ENCODE measurements around the gene CRYM.
A peak's percentile ranks its signal among the peaks of the same experiment; 100 is the strongest.

Gene CRYM

DNA sequence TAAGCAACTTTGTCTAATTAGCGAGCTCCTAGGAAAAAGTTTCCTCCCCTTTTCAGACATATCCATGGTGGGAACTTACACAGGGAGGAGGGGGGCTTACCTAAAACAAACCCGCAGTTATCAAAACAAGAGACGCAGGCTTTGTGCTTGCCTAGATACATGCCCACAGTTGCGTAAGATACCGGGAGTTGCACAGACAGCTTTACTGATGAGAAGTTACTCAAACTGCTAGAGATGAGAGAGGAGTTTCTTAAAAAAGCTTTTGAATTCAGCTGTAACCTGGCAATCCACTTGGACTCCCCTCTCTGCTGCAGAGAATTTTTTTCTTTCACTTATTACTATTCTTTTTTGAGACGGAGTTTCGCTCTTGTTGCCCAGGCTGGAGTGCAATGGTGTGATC is 59.9 kb downstream of the CRYM start:
- Mint-ChIP-seq H3K4me3 (no peak overlapping the region), H3K27me3 (ENCODE audit: low read depth, poor library complexity) (peaks cover 9% of the 10 kb centered on the region), H3K9me3 (peaks cover 11% of the 10 kb centered on the region), H3K36me3 (ENCODE audit: low read depth) (peaks cover 4% of the 10 kb centered on the region), H3K27ac (peak overlapping the region; percentile 82), H3K4me1 (peaks cover 46% of the 10 kb centered on the region)
- TF ChIP-seq, protein P1, sequence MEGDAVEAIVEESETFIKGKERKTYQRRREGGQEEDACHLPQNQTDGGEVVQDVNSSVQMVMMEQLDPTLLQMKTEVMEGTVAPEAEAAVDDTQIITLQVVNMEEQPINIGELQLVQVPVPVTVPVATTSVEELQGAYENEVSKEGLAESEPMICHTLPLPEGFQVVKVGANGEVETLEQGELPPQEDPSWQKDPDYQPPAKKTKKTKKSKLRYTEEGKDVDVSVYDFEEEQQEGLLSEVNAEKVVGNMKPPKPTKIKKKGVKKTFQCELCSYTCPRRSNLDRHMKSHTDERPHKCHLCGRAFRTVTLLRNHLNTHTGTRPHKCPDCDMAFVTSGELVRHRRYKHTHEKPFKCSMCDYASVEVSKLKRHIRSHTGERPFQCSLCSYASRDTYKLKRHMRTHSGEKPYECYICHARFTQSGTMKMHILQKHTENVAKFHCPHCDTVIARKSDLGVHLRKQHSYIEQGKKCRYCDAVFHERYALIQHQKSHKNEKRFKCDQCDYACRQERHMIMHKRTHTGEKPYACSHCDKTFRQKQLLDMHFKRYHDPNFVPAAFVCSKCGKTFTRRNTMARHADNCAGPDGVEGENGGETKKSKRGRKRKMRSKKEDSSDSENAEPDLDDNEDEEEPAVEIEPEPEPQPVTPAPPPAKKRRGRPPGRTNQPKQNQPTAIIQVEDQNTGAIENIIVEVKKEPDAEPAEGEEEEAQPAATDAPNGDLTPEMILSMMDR (IDR thresholded peaks at IDR 0.05): no peak
- DNase-seq: no peak

DNA sequence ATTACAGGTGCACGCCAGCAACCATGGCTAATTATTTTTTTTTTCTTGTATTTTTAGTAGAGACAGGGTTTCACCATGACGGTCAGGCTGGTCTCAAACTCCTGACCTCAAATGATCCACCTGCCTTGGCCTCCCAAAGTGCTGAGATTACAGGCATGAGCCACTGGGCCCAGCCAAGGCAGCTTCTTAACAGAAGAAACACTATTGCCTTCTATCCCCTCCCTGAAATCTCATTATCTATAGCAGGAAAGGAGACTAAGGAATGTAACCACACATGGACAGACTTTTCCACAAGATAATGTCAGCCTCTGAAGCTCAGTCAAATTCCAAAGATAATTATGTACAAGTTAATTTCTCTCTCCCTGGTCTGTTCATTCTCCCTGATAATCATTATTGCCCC is 61.0 kb downstream of the CRYM start:
- Mint-ChIP-seq H3K9me3 (peaks cover 11% of the 10 kb centered on the region), H3K27ac (no peak overlapping the region), H3K4me1 (peaks cover 36% of the 10 kb centered on the region), H3K27me3 (ENCODE audit: low read depth, poor library complexity) (peaks cover 9% of the 10 kb centered on the region), H3K4me3 (no peak overlapping the region), H3K36me3 (ENCODE audit: low read depth) (peaks cover 4% of the 10 kb centered on the region)
- no peak for DNase-seq
- TF ChIP-seq, protein P1 (IDR thresholded peaks at IDR 0.05): no peak

DNA sequence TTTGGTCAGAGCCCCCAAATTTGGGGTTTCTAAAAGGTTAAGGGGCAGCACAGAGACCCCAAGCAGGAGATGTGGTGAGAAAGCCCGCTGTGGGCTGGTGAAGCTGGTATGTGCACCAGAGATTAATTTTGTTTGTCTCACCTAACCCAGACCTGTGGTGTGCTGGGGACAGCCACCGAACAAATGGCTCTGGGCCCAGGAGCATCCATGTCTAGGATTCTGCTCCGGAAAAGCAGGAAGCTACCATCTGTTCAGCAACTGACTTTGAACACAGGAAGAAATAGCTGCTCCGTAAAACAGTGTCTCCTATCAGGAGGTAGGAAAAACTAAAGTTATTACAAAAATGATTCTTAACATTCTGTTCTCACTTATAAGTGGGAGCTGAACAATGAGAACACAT is 64.0 kb downstream of the CRYM start:
- peak overlapping the region; percentile 15 for H3K4me3 Mint-ChIP-seq
- no peaks in the 10 kb centered on the region for H3K36me3 Mint-ChIP-seq (ENCODE audit: low read depth)
- H3K9me3 Mint-ChIP-seq: no peaks in the 10 kb centered on the region
- H3K4me1 Mint-ChIP-seq: peaks cover 25% of the 10 kb centered on the region
- H3K27ac Mint-ChIP-seq: no peak overlapping the region
- TF ChIP-seq, protein P1 (IDR thresholded peaks at IDR 0.05): no peak
- H3K27me3 Mint-ChIP-seq (ENCODE audit: low read depth, poor library complexity): peaks cover 14% of the 10 kb centered on the region
- DNase-seq: no peak

DNA sequence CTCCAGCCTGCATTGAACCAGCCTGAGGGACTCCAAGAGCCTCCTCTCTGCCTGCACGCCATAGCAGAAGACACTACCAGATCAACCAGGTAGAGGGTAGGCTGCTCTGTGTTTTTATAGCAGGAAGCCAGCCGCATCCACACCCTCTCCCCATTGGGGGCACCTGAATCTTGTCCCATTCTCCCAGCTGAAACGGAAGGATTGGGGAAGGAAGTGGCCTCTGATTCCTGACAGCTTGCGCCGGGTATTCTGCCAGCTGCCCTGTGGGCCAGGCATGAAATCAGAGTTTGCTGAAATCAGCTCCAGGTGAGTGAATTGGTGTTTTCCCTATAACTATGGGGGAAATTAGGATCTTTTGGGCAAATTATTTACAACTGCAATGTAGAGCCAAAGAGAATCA is 66.6 kb downstream of the CRYM start, which contains the start of gene ZP2:
TSS of gene ZP2 (minus strand) at position 89 of the 400 bp plus-strand sequence. CDS start at position 62, 27 bp downstream.
- TF ChIP-seq, protein P1 (IDR thresholded peaks at IDR 0.05): no peak
- no peak for DNase-seq
- Mint-ChIP-seq H3K27me3 (ENCODE audit: low read depth, poor library complexity) (peaks cover 21% of the 10 kb centered on the region), H3K4me1 (peaks cover 16% of the 10 kb centered on the region), H3K4me3 (no peak within 1 kb of the TSS), H3K27ac (no peak within 1 kb of the TSS), H3K36me3 (ENCODE audit: low read depth) (no peaks in the 10 kb centered on the region), H3K9me3 (no peaks in the 10 kb centered on the region)
